Tibial artery (tissue), 4 donors: ENCODE data around the gene TREML2.
"Not testable (repeated sequence)": the region's sequence is repeated elsewhere in the genome, so short reads cannot be mapped to it uniquely, and the experiment has no call there.

ENCODE experiments used
- DNase-seq, 2 donors: peaks; one replicate each; pipeline ENCODE4 v3.0.0-alpha.2; 2019
- H3K27ac ChIP-seq, 2 donors: fragments of 200-600 bp; sonication (generic) in 1 of 2; 1 replicate in 1 of 2; 2 replicates in 1 of 2; pipeline ENCODE4 v1.5.1; 2018 to 2019; ENCODE audit warnings: mild to moderate bottlenecking in 1 of 2
- H3K27me3 ChIP-seq, 2 donors: fragments of 200-600 bp; sonication (generic) in 1 of 2; one replicate each; pipeline versions ENCODE4 v1.5.1 to v1.6.0; 2016 to 2019
- H3K36me3 ChIP-seq, 3 donors: fragments of 200-600 bp; sonication (generic) in 2 of 3; one replicate each; pipeline ENCODE4 v1.5.1; 2016 to 2019; ENCODE audit warnings: mild to moderate bottlenecking in 2 of 3
- H3K4me1 ChIP-seq, 4 donors: fragments of 200-600 bp; sonication (generic) in 2 of 4; 1 replicate in 3 of 4; 2 replicates in 1 of 4; pipeline ENCODE4 v1.5.1; 2016 to 2019
- H3K4me3 ChIP-seq, 2 donors: fragments of 200-600 bp; sonication (generic) in 1 of 2; 1 replicate in 1 of 2; 2 replicates in 1 of 2; pipeline ENCODE4 v1.5.1; 2018 to 2019; ENCODE audit warnings: mild to moderate bottlenecking in 2 of 2
- H3K9me3 ChIP-seq, 3 donors: fragments of 200-600 bp; sonication (generic) in 1 of 3; one replicate each; pipeline ENCODE4 v1.5.1; 2016 to 2019
- intact Hi-C: fragments of 100-400 bp; cut with DNase I; formaldehyde crosslinking; loops from one replicate; pipeline ENCODE4 v1.15.0; 2023; ENCODE audit warnings: low total_unique reads
- TF ChIP-seq, protein P1 (sequence below), 2 experiments: fragments of 200-600 bp in 1 of 2; fragments of 450-650 bp in 1 of 2; IDR thresholded peaks; one replicate each; pipeline ENCODE4 v1.5.1; 2017 to 2019; ENCODE audit warnings: antibody characterized with exemption in 2 of 2, mild to moderate bottlenecking in 1 of 2, moderate library complexity in 1 of 2

TREML2 gene

GRCh38 chr6:41193884-41194283 lies 7.1 kb downstream of the TREML2 start:
- Histone ChIP-seq H3K4me3 (no peak overlapping the region), H3K4me1 (no peaks in the 10 kb centered on the region), H3K9me3 (peaks cover 0 to 12% (median 7%) of the 10 kb centered on the region in 3 donors), H3K27me3 (peaks cover 0 to 17% of the 10 kb centered on the region in 2 donors), H3K36me3 (no peaks in the 10 kb centered on the region), H3K27ac (no peak overlapping the region)
- TF ChIP-seq, protein P1, sequence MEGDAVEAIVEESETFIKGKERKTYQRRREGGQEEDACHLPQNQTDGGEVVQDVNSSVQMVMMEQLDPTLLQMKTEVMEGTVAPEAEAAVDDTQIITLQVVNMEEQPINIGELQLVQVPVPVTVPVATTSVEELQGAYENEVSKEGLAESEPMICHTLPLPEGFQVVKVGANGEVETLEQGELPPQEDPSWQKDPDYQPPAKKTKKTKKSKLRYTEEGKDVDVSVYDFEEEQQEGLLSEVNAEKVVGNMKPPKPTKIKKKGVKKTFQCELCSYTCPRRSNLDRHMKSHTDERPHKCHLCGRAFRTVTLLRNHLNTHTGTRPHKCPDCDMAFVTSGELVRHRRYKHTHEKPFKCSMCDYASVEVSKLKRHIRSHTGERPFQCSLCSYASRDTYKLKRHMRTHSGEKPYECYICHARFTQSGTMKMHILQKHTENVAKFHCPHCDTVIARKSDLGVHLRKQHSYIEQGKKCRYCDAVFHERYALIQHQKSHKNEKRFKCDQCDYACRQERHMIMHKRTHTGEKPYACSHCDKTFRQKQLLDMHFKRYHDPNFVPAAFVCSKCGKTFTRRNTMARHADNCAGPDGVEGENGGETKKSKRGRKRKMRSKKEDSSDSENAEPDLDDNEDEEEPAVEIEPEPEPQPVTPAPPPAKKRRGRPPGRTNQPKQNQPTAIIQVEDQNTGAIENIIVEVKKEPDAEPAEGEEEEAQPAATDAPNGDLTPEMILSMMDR (IDR thresholded peaks at IDR 0.05): no peak
- intact Hi-C loops: no loop called here
- DNase-seq: no peak

- Histone ChIP-seq H3K4me1 (no peaks in the 10 kb centered on the region), H3K9me3 (peaks cover 0 to 12% (median 7%) of the 10 kb centered on the region in 3 donors), H3K27ac (no peak overlapping the region), H3K36me3 (no peaks in the 10 kb centered on the region), H3K4me3 (no peak overlapping the region), H3K27me3 (peaks cover 0 to 17% of the 10 kb centered on the region in 2 donors)
- DNase-seq: no peak
- TF ChIP-seq, protein P1 (IDR thresholded peaks at IDR 0.05): no peak
- intact Hi-C loops: no loop called here
Measured at GRCh38 chr6:41193171-41193734, 7.7 kb downstream of the TREML2 start.

DNA sequence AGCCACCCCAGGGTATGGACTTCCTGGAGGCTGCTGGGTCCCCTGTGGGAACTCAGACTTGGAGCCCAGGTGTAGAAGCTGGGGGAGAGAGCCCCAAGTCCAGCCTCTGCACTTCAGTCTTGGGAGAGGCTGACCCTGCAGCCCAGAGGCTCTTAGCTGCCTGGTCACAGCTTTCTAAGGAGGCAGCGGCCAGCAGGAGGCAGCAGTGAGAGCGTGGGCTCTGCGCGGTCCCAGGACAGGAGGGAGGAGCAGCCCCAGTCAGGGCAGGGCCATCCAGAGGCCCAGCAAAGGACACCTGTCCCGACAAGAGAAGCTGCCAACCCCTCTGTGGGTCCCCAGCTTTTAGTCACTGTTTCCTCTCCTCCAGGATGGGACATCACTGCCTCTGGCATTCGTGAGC lies 9.4 kb downstream of the TREML2 start:
- no peak overlapping the region for H3K27ac ChIP-seq
- DNase-seq: no peak
- H3K9me3 ChIP-seq: peaks cover 0 to 12% (median 7%) of the 10 kb centered on the region in 3 donors
- H3K4me1 ChIP-seq: no peaks in the 10 kb centered on the region
- H3K4me3 ChIP-seq: no peak overlapping the region
- no peaks in the 10 kb centered on the region for H3K36me3 ChIP-seq
- H3K27me3 ChIP-seq: peaks cover 0 to 17% of the 10 kb centered on the region in 2 donors
- TF ChIP-seq, protein P1 (IDR thresholded peaks at IDR 0.05): no peak
- intact Hi-C loops: no loop called here

GRCh38 chr6:41190791-41191190 lies 10.2 kb downstream of the TREML2 start:
- H3K9me3 ChIP-seq: peaks cover 0 to 12% (median 7%) of the 10 kb centered on the region in 3 donors
- intact Hi-C loops: no loop called here
- TF ChIP-seq, protein P1 (IDR thresholded peaks at IDR 0.05): no peak
- peaks cover 0 to 17% of the 10 kb centered on the region in 2 donors for H3K27me3 ChIP-seq
- no peaks in the 10 kb centered on the region for H3K4me1 ChIP-seq
- DNase-seq: no peak
- H3K36me3 ChIP-seq: no peaks in the 10 kb centered on the region
- no peak overlapping the region for H3K4me3 ChIP-seq
- H3K27ac ChIP-seq: no peak overlapping the region

DNA sequence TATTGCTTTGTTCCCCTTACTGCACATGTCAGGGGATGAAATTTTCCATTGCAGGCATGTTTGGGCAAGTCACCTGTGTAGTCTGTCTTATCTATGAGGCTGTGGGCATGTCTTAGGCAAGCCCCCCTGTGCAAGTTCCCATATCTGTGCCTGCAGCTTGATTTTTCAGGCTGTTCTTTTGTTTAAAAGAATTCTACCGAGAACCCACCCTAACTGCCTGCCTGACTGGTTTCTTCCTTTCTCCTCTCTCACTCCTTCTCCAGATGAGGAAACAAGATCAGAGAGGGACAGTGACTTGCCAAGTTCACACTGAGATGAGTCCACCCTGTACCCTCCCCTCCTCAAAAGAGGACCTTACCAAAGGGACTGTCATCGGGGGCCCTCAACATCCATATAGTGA lies 11.0 kb downstream of the TREML2 start:
- intact Hi-C loops: no loop called here
- TF ChIP-seq, protein P1 (IDR thresholded peaks at IDR 0.05): no peak
- Histone ChIP-seq H3K4me3 (no peak overlapping the region), H3K4me1 (no peaks in the 10 kb centered on the region), H3K27me3 (peaks cover 0 to 17% of the 10 kb centered on the region in 2 donors), H3K27ac (no peak overlapping the region), H3K9me3 (peaks cover 0 to 12% (median 7%) of the 10 kb centered on the region in 3 donors), H3K36me3 (no peaks in the 10 kb centered on the region)
- DNase-seq: no peak

DNA sequence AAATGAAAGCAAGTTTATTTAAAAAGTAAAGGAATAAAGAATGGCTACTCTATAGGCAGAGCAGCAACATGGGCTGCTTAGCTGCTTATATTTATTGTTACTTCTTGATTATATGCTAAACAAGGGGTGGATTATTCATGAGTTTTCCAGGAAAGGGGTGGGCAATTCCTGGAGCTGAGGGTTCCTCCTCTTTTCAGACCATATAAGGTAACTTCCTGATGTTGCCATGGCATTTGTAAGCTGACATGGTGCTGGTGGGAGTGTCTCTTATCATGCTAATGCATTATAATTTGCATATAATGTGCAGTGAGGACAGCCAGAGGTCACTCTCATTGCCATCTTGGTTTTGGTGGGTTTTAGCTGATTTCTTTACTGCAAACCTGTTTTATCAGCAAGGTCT lies 11.9 kb downstream of the TREML2 start:
- intact Hi-C loops, H3K4me3 ChIP-seq, H3K4me1 ChIP-seq, DNase-seq, H3K36me3 ChIP-seq, H3K27ac ChIP-seq: not testable (repeated sequence)
- Histone ChIP-seq H3K27me3 (peaks cover 0 to 11% of the 10 kb centered on the region in 2 donors), H3K9me3 (peaks cover 0 to 12% (median 7%) of the 10 kb centered on the region in 3 donors)
